HG03571 (cell line): ENCODE measurements around the gene S100A5.

Source experiments
- ATAC-seq: cut with Tn5 transposase; IDR thresholded peaks from one replicate; pipeline ENCODE4 v1.9.1; 2021; ENCODE audit not compliant: unreplicated experiment

The S100A5 gene

GRCh38 chr1:153513023-153513422, 27.7 kb downstream of the S100A5 start:
- no peak for ATAC-seq

GRCh38 chr1:153510984-153511410, 29.7 kb downstream of the S100A5 start:
- no peak for ATAC-seq

- no peak for ATAC-seq
Observed at GRCh38 chr1:153509729-153510354, 30.9 kb downstream of the S100A5 start.

GRCh38 chr1:153509036-153509435, 31.7 kb downstream of the S100A5 start:
- no peak for ATAC-seq

GRCh38 chr1:153507926-153508583, 32.7 kb downstream of the S100A5 start:
- ATAC-seq, result no peak

- ATAC-seq, result no peak
Observed at GRCh38 chr1:153506831-153507413, 33.8 kb downstream of the S100A5 start.

- no peak for ATAC-seq
Observed at GRCh38 chr1:153506386-153506785, 34.3 kb downstream of the S100A5 start.

GRCh38 chr1:153505576-153505975, 35.2 kb downstream of the S100A5 start:
- ATAC-seq, result no peak

- ATAC-seq, result no peak
Observed at GRCh38 chr1:153503766-153504165, 37.0 kb downstream of the S100A5 start.

GRCh38 chr1:153498746-153499145, 42.0 kb downstream of the S100A5 start:
- no peak for ATAC-seq

GRCh38 chr1:153495536-153495935, 45.2 kb downstream of the S100A5 start:
- no peak for ATAC-seq

- no peak for ATAC-seq
Observed at GRCh38 chr1:153494976-153495535, 45.7 kb downstream of the S100A5 start.

GRCh38 chr1:153493343-153493960, 47.3 kb downstream of the S100A5 start:
- no peak for ATAC-seq

GRCh38 chr1:153490272-153491051, 50.3 kb downstream of the S100A5 start:
- ATAC-seq, result no peak

GRCh38 chr1:153488731-153489130, 52.0 kb downstream of the S100A5 start:
- no peak for ATAC-seq

GRCh38 chr1:153487707-153488106, 53.0 kb downstream of the S100A5 start:
- no peak for ATAC-seq
